RCC 7860 (cell line): ENCODE data around the gene PTTG1IP.
A peak's percentile ranks its signal among the peaks of the same experiment; 100 is the strongest.

Experiments
- DNase-seq: peaks from one replicate; pipeline ENCODE4 v3.0.0-alpha.2; 2015; ENCODE audit warnings: low spot score
- FAIRE-seq: peaks from 2 replicates; lab custom pipeline; 2012; peaks lifted over from hg19 to GRCh38; lab: Jason Lieb, UNC

Gene PTTG1IP

GRCh38 chr21:44849616-44850130, 23.8 kb downstream of the PTTG1IP start:
- no peak for FAIRE-seq
- no peak for DNase-seq

- FAIRE-seq (no peak), DNase-seq (no peak)
These were observed 24.5 kb downstream of the PTTG1IP start for GRCh38 chr21:44848821-44849521.

- DNase-seq (no peak), FAIRE-seq (no peak)
These were observed 26.0 kb downstream of the PTTG1IP start for GRCh38 chr21:44847261-44848056.

GRCh38 chr21:44846485-44847260, 26.8 kb downstream of the PTTG1IP start:
- no peak for FAIRE-seq

GRCh38 chr21:44846224-44846484, 27.3 kb downstream of the PTTG1IP start:
- FAIRE-seq (no peak), DNase-seq (no peak)

More at GRCh38 chr21:44846485-44847260, 26.8 kb downstream of the PTTG1IP start:
- DNase-seq, result no peak

- DNase-seq (peak; percentile 27), FAIRE-seq (no peak)
These were observed 27.9 kb downstream of the PTTG1IP start for GRCh38 chr21:44845418-44846223.

GRCh38 chr21:44844256-44844655, 29.2 kb downstream of the PTTG1IP start:
- no peak for DNase-seq
- FAIRE-seq, result no peak

- DNase-seq, result no peak
- FAIRE-seq, result no peak
These were observed 30.6 kb downstream of the PTTG1IP start for GRCh38 chr21:44842721-44843445.

- no peak for DNase-seq
- no peak for FAIRE-seq
These were observed 31.4 kb downstream of the PTTG1IP start for GRCh38 chr21:44842087-44842486.

GRCh38 chr21:44840771-44841170, 32.7 kb downstream of the PTTG1IP start:
- DNase-seq, result no peak
- no peak for FAIRE-seq

GRCh38 chr21:44838951-44839350, 34.5 kb downstream of the PTTG1IP start:
- FAIRE-seq (no peak), DNase-seq (no peak)

- FAIRE-seq (no peak), DNase-seq (no peak)
These were observed 35.2 kb downstream of the PTTG1IP start for GRCh38 chr21:44838039-44838895.

GRCh38 chr21:44837537-44837936, 36.0 kb downstream of the PTTG1IP start:
- no peak for DNase-seq
- FAIRE-seq, result no peak

- FAIRE-seq (no peak), DNase-seq (peak; percentile 26)
These were observed 36.6 kb downstream of the PTTG1IP start for GRCh38 chr21:44836666-44837471.

GRCh38 chr21:44836349-44836665, 37.2 kb downstream of the PTTG1IP start:
- no peak for FAIRE-seq

GRCh38 chr21:44835647-44835973, 37.9 kb downstream of the PTTG1IP start:
- no peak for FAIRE-seq
- no peak for DNase-seq

More at GRCh38 chr21:44836349-44836665, 37.2 kb downstream of the PTTG1IP start:
- no peak for DNase-seq

GRCh38 chr21:44834951-44835646, 38.4 kb downstream of the PTTG1IP start:
- DNase-seq (peak; percentile 51), FAIRE-seq (no peak)
